GM18868 (cell line): ENCODE results near the gene RINL.
"Not testable (repeated sequence)": the region's sequence is repeated elsewhere in the genome, so short reads cannot be mapped to it uniquely, and the experiment has no call there.

ENCODE experiments used
- ATAC-seq: cut with Tn5 transposase; IDR thresholded peaks from one replicate; pipeline ENCODE4 v1.9.1; 2021; ENCODE audit warnings: mild to moderate bottlenecking, moderate library complexity; ENCODE audit not compliant: unreplicated experiment

RINL gene

DNA sequence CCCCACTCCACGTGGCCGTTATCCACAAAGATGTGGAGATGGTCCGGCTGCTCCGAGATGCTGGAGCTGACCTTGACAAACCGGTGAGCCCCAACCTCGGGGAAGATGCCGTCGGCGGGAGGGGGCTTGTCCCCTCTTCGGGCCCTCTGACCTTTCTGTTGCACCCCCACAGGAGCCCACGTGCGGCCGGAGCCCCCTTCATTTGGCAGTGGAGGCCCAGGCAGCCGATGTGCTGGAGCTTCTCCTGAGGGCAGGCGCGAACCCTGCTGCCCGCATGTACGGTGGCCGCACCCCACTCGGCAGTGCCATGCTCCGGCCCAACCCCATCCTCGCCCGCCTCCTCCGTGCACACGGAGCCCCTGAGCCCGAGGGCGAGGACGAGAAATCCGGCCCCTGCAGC lies 29.2 kb upstream of the RINL start:
- ATAC-seq, result no peak

DNA sequence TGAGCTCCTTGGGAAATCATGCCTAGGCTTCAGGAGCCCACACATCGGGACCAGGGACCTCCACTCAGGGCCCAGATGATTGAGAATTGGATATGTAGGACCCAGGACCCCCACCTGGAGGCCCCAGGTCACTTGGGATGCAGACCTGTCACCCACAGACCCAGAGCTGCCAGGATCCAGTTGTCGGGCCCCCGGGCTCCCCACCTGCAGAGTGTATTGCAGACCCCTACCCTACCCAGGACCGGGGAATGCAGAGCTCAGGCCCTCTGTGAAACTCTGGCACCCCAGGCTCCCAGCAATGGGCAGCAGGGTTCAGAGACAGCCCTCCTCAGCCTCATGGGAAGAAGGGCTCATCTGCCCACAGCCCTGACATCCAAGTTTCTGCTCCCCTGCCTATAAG lies 27.5 kb upstream of the RINL start:
- no peak for ATAC-seq

DNA sequence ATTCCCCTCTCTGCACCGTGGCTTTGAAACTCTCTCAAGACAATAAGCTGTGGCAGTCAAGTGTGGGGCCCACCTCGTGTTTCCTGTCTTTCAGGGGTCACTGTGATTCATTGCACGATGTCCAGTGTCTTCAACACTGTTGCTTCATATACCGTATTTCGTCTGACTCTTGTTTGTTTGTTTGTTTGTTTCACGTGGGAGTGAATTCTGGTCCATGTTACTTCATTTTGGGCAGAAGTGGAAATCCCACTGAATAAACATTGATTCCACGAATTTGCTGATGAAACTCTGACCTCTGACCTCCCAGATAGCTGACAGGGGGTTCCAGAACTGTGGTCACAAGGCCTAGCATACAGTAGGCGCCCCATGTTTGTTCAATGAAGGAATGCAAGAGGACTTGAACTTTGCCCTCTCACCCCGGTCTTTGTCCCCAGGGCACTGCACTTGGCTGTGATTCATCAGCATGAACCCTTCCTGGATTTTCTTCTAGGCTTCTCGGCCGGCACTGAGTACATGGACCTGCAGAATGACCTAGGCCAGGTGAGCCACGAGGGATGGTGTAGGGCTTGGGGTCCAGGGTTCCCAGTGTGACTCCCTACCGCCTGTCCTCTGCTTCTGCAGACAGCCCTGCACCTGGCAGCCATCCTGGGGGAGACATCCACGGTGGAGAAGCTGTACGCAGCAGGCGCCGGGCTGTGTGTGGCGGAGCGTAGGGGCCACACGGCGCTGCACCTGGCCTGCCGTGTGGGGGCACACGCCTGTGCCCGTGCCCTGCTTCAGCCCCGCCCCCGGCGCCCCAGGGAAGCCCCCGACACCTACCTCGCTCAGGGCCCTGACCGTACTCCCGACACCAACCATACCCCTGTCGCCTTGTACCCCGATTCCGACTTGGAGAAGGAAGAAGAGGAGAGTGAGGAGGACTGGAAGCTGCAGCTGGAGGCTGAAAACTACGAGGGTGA lies 26.8 kb upstream of the RINL start:
- ATAC-seq, result no peak

DNA sequence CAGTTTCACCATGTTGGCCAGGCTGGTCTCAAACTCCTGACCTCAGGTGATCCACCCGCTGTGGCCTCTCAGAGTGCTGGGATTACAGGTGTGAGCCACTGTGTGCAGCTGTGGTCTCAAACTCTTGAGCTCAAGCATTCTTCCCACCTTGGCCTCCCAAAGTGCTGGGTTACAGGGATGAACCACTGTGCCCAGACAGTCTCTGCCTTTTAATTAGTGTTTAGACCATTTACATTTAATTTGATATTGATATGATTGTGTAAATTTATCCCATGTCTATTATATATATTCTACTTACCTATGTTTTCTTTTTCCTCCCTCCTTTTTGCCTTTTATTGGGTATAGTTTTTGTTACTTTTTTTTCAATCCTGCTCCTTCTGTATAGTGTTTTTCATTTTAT lies 23.6 kb upstream of the RINL start:
- ATAC-seq, result no peak

DNA sequence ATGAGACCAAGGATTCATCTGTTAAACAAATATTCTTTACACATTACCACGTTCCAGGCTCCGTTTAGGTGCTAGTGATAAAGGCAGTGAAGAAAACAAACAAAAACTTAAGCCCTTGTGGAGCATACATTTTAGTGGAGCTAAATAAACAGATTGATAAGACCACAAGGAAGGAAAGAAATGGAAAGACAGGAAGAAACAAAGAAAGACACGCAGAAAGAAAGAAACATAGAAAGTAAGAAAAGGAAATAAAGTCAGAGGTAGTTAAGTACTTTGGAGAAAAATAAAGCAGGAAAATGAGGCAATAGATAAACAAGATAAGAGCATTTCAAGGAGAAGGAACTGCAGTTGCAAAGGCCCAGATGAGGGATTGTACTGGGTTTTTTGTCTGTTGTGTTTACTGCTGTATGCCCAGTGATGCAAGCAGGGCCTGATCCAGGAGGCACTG lies 22.7 kb upstream of the RINL start:
- no peak for ATAC-seq

DNA sequence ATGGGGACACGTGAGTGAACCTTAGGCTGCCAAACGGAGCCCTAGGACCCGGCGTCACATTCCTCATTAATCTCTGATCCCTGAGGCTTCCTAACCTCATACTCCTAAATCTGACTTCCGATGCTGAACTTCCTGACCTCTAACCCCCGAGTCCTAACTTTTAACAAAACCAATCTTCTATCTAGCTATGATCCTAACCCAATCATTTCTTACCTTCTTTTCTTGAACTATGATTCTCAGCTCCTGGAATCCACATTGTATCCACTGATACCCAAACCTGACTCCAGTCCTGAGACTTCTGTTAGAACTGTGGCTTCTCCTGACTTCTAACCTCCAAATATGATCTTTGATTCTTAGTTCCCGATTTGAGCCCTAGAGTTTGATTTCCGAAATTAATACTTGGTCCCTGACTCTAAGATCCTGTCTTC lies 22.1 kb upstream of the RINL start:
- no peak for ATAC-seq

DNA sequence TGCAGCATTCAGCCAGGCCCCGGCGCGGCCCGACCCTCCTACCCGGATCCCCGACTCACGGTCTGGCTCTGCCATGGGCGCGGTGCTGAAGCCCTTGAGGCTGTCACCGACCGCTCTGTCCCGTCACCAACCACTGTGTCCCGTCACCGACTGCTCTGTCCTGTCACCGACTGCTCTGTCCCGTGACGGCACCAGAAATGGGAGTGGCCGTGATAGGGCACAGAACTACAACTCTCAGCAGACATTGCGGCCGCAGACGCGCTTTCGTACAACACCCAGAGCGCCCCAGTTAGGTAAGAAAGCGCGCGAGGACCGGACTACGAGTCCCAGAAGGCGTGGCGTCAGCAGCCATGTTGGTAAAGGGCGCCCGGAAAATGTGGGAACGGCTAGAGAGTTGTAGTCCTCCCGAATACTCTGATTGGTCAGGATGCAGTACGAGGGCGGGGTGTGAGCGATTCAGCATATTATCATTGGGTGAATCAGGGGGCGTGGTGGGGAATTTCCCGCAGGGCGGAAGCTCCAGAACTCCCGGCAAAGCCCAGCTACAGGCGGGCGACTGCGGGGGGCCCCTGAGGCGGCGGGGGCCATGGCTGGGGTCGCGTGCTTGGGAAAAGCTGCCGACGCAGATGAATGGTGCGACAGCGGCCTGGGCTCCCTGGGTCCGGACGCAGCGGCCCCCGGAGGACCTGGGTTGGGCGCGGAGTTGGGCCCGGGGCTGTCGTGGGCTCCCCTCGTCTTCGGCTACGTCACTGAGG lies 21.5 kb upstream of the RINL start, which contains the start of the genes NFKBIB and SIRT2:
Gene NFKBIB, plus strand, starts transcription at position 523 of the 755 bp plus-strand sequence. Its CDS starts 64 bp downstream, at position 587.
Gene SIRT2, minus strand, starts transcription at position 172 of the 755 bp plus-strand sequence. Its CDS starts 97 bp downstream, at position 75.
- ATAC-seq, result peak; percentile 93

DNA sequence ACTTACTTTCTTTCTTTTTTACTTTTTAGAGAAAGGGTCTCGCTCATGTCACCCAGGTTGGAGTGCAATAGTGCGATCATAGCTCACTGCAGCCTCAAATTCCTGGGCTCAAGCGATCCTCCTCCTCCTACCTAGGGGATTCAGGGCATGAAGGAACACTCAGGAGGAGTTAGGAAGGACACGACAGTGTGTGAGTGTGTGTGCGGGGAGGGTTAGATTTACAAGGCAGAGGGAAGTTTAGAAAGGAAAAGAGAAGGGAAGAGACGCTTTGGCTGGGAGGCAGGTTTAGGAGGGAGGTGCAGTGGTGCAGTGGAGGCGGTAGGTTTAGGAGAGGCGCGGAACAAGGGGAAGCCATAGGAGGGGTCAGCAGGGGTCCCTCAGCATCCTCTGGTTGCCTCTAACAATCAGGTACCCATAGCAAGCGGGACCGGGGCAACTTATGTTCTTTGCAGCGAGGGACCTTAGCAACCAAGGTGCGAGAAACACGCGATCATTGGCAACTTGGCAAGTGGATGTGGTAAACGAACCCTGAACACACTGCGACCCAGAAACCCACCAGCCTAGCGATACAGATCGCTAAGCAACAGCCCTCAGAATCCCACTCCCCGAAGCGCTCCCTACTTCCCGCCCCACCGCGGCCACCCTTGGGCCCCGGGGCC lies 20.8 kb upstream of the RINL start:
- no peak for ATAC-seq

DNA sequence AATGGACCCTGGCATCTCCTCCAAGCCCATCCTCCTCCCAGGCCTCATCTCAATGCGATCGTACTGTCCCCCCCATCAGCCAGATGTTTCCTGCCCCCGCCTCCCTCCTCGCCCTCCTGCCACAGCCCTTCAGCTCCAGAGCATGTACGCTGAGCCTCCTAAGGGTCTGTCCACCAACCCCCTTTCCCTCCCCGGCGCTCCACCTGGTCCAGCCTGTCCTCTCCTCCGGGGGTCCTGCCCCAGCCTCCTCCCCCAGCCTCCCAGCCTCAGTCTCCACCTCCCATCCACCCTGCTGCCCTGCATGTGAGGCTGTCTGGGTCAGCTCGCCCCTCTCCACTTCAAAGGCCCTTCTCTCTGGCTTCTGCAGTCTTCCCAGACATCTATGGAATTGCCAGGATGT lies 16.9 kb upstream of the RINL start:
- ATAC-seq, result no peak

DNA sequence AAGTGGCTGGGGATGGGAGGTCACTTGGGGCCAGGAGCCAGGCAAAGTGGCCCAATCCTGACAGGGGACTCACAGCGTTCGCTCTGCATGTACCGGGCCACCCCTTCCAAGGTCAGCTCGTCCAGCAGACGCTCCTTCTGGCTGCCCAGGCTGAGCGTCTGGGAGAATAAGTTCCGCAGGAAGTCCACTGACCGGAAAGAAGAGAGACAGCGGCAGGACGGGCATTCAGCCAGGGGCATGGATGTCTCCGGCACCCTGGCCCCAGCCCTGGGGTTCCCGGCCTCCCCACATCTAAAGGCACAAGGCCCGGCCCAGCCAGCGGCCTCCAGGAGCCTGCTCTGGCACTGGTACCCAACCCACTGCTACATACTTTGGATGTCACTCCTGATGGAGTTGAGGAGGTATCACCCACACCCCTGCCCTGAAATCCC lies 15.3 kb upstream of the RINL start:
- no peak for ATAC-seq

DNA sequence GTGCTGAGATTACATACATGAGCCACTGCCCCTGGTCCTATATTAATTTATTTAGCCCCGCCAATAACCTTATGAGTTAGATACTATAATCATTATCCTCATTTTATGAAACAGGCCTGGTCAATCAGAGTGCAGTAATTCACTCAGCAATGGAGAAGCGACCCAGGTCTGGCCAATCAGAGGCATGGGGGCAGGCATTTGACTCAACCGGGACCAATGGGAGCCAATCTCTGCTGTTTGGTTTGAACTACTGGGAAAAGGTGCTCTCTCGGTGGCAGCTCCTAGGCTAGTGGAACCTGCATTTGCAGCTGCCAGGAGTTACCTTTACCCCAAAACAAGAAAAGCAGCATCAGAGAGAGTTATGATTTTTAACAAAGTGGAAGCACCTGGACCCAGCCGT lies 14.8 kb upstream of the RINL start:
- no peak for ATAC-seq

DNA sequence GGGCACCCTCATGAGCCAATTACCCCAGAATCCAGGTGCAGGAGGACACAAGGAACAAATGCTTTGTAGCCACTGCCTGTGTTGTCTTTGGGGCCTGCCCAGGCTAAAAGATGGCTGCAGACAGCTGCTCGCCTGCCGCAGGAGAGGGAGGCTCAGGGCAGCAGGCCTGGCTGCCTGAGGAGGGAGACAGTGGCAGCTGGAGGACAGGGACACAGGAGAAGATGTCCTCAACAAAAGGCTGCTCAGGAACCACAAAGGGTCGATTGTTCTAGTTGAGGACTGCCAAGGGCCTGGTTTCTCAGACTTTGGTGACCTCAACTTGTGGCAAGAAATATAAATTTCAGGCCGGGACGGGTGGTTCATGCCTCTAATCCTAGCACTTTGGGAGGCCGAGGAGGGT lies 13.7 kb upstream of the RINL start:
- no peak for ATAC-seq

DNA sequence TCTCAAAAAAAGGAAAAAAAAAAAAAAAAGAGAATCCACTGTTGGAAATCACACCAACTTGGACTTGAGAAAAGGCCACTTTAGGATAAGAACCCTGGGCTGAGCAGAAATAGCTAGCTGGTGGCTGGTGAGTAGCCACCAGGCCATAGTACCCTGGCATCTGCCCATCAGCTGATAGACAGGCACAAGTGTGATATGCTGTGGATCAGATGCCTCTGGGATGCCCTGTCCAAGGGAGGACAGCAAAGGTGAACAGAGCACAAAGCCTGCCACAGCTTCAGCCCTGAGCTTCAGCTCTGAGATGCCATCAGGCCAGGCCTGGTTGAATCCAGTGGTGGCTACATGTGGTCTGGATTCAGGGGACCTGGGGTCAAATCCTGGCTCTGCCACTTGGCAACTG lies 12.6 kb upstream of the RINL start:
- no peak for ATAC-seq

DNA sequence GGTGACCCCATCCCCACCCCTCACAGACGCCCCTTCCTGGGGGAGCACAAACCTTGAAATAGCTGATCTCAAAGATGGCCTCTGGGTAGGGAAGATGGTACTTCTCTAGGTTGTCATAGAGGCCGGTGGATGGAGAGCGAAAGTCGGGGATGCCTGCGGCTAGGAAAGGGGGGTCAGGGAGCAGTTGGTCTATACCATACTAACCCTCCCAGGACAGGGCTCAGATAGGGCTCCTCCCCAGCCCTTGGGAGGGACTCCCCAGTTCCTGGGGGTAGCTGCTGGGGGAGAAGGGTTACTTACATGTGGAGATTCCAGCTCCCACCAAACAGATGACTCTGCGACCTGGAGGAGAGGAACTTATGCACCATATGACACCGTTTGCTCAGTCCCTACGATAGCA lies 11.7 kb upstream of the RINL start:
- no peak for ATAC-seq

DNA sequence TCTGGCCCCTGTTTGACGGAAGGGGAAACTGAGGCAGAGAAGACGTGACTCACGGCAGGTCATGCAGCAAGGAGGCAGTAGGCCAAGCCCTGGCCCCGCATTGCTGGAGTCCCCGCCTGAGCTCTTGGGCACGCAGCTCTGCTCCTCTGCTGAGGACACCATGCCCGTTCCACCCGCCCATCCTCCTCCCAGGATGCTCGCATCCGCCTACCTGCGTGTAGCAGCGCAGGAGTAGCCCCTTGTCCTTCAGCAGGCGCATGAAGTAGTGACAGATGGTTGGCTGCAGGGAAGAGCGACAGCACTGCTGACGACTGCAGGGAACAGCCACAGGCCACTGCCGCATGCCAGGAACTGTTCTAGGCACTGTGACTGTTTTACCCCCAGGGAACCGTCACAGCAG lies 10.8 kb upstream of the RINL start:
- ATAC-seq, result no peak

DNA sequence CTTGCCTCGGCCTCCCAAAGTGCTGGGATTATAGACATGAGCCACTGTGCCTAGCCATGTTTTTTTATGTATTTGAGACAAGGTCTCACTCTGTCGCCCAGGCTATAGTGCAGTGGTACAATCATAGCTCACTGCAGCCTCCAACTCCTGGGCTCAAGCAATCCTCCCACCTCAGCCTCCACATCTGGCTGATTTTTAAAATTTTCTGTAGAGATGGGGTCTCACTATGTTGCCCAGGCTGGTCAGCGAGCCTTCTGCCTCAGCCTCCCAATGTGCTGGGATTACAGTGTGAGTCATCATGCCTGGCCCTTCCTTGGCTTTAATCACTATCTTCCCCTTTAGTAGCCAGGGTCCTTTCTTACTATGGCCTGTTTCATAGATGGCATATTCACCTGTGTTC lies 6.6 kb upstream of the RINL start:
- ATAC-seq, result not testable (repeated sequence)

DNA sequence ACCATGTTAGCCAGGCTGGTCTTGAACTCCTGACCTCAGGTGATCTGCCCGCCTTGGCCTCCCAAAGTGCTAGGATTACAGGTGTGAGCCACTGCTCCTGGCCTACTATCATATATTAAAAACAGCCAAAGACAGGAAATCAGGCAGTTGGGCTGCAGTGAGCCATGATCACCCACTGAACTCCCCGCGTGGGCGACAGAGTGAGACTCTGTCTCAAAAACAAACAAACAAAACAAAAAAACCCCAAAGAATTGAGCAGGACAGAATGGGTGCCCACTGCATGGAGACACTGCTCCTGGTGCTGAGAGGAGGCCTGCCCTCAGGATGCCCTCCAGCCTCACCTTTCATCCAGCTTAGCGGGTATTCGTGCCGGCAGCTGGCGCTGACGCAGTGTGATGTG lies 5.2 kb upstream of the RINL start:
- no peak for ATAC-seq

DNA sequence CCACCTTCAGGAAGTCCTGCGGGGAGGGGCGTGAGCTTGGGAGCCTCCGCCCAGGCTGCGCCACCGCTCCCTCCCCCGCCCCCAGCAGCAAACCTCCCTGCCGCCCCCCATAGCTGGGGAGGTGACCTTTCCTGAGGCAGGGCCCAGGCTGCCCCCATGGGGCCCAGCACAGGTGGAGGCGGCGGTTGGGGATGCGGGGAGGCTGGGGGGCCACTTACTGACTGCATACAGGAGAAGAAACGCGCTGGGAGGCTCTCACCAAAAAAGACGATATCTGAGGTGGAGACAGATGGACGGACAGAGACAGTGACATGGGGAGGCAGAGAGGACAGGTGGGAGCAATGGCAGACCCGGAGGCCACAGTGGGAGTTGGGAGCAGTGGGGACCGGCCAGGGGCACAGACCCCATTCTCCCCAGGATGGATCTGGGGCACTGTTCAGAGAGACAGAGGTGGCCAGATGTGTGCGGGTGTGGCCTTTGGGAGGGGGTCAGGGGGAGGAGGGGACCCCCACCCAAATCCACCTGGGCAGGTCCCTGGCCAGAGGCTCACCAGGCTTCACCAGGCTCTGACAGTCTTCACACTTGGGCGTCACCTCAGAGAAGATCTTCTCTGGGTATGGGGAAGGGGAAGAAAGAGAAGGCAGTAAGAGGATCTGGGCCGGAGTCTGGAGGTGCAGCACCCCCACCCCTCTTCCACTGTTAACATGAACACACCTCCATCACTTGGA lies 3.0 kb upstream of the RINL start:
- ATAC-seq, result no peak

DNA sequence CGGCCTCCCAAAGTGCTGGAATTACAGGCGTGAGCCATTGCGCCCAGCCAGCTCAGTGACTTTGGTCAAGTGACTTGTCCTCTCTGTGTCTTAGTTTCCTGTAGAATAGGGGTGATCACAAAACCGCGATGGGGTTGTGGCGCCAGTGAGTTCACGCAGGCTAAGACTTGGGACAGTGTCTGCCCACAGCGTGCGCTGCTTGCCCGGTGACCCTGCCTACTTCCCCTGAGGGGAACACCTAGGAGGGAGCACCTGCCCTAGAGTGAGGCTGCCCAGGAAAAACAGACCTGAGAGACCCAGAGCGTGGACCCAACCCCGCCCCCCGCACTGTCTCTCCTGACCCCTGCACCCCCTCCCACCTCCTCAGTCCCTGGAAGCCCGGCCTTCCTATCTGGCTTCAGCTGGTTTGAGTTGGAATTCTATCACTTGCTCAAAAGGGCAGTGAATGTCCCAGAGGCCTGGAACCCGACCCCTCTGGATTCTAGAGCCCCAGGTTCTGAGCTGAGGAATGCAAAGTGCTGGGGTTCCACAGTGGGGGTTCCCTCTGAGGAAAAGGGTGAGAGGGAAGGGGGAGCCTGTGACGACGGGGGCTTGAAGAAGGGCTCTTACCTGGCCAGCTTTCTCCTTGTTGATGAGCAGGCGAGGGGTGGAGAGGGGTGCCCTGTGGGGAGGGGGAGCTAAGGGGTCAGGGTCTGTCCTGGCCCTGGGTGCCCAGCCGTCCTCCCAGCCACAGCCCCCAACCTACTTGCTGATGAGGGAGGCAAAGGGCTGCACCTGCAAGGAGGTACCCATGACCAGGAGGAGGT lies 2.2 kb upstream of the RINL start:
- ATAC-seq, result no peak

DNA sequence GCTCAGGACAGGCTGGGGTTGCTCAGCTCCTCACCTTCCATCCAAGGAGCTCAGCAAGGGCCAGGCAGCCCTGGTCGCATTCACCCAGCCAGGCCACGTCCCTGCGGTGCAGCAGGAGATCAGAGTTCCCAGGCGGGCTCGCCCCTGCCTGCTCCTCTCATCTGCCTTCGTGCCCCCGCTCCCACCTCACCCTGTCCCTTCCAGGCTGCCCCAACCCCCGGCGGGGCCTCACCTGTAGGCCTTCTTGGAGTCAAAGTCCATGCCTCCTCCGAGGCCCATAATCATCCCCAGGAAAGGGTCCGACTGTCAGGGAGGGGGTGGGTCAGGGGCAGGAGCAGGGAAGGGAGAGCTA lies 1.3 kb upstream of the RINL start:
- no peak for ATAC-seq
